Stimulated activated CD4-positive, alpha-beta T cell treated with anti-CD3 and anti-CD28 coated beads, Interleukin-15, amount 100 ng/mL, for 48 hours (primary cell): ENCODE results near the gene AMBP.

Source experiments
- DNase-seq, 2 donors: peaks; one replicate each; pipeline ENCODE4 v3.0.0-alpha.2; 2020; ENCODE audit warnings: low read depth in 2 of 2

Gene AMBP

GRCh38 chr9:114031037-114031630 is 47.0 kb downstream of the AMBP start:
- no peak for DNase-seq

GRCh38 chr9:114030364-114030763 is 47.7 kb downstream of the AMBP start:
- DNase-seq: no peak

- DNase-seq: no peak
Observed at GRCh38 chr9:114029311-114030170, 48.6 kb downstream of the AMBP start.

- no peak for DNase-seq
Observed at GRCh38 chr9:114028646-114029045, 49.5 kb downstream of the AMBP start.

- DNase-seq: no peak
Observed at GRCh38 chr9:114027863-114028465, 50.1 kb downstream of the AMBP start.

- no peak for DNase-seq
Observed at GRCh38 chr9:114027159-114027862, 50.8 kb downstream of the AMBP start.

- DNase-seq: no peak
Observed at GRCh38 chr9:114026335-114026734, 51.8 kb downstream of the AMBP start.

- DNase-seq: no peak
Observed at GRCh38 chr9:114025760-114026159, 52.3 kb downstream of the AMBP start.

GRCh38 chr9:114025196-114025753 is 52.8 kb downstream of the AMBP start:
- no peak for DNase-seq

- DNase-seq: no peak
Observed at GRCh38 chr9:114023961-114024360, 54.1 kb downstream of the AMBP start.

- DNase-seq: no peak
Observed at GRCh38 chr9:114021578-114021977, 56.5 kb downstream of the AMBP start.

GRCh38 chr9:114017741-114018715 is 60.1 kb downstream of the AMBP start:
- no peak for DNase-seq

GRCh38 chr9:114016629-114017423 is 61.3 kb downstream of the AMBP start:
- DNase-seq: no peak

GRCh38 chr9:114016101-114016500 is 62.0 kb downstream of the AMBP start:
- DNase-seq: no peak

GRCh38 chr9:114015607-114016006 is 62.5 kb downstream of the AMBP start:
- no peak for DNase-seq

- no peak for DNase-seq
Observed at GRCh38 chr9:114014044-114014443, 64.1 kb downstream of the AMBP start.

GRCh38 chr9:114012126-114012525 is 66.0 kb downstream of the AMBP start:
- no peak for DNase-seq

GRCh38 chr9:114011313-114011712 is 66.8 kb downstream of the AMBP start:
- no peak for DNase-seq
